OCI-LY3 (cell line): ENCODE results near the gene PIM3.

ENCODE experiments used
- H2AFZ ChIP-seq: fragments of 200-600, 300-600 bp; shearing (Covaris generic); 2 replicates; pipeline ENCODE4 v1.6.0; 2014; ENCODE audit warnings: antibody characterized with exemption, low read depth, low read length
- H3K27ac ChIP-seq: fragments of 200-600, 300-600 bp; sonication (generic); 2 replicates; pipeline ENCODE4 v1.5.1; 2014; ENCODE audit warnings: mild to moderate bottlenecking, low read length, moderate library complexity, mixed read lengths
- H3K27me3 ChIP-seq: fragments of 200-600, 300-600 bp; sonication (generic); 2 replicates; pipeline ENCODE4 v1.6.1; 2014; ENCODE audit warnings: low read depth, low read length, mixed read lengths
- H3K36me3 ChIP-seq: fragments of 200-600, 300-600 bp; sonication (generic); replicated peaks from 2 replicates; pipeline ENCODE3; 2014; ENCODE audit warnings: low read depth, low read length, mixed read lengths
- H3K4me1 ChIP-seq: fragments of 300-600, 200-600 bp; sonication (generic); 2 replicates; pipeline ENCODE4 v1.6.1; 2014; ENCODE audit warnings: low read length, mixed read lengths
- H3K4me2 ChIP-seq: fragments of 200-600, 300-600 bp; sonication (generic); 2 replicates; pipeline ENCODE4 v1.6.1; 2014; ENCODE audit warnings: low read length, mixed read lengths
- H3K4me3 ChIP-seq: fragments of 300-600, 200-600 bp; sonication (generic); 2 replicates; pipeline ENCODE4 v1.5.1; 2014; ENCODE audit warnings: antibody characterized with exemption, mild to moderate bottlenecking, low read length, moderate library complexity
- H3K79me2 ChIP-seq: fragments of 300-600, 200-600 bp; shearing (Covaris generic); 2 replicates; pipeline ENCODE4 v1.6.1; 2014; ENCODE audit warnings: mild to moderate bottlenecking, low read length, mixed read lengths
- H3K9ac ChIP-seq: fragments of 300-600, 200-600 bp; shearing (Covaris generic); 2 replicates; pipeline ENCODE4 v1.6.0; 2014; ENCODE audit warnings: mild to moderate bottlenecking, low read length, moderate library complexity
- H3K9me3 ChIP-seq: fragments of 200-600, 300-600 bp; shearing (Covaris generic); 2 replicates; pipeline ENCODE4 v1.6.1; 2014; ENCODE audit warnings: low read length, mixed read lengths; ENCODE audit not compliant: insufficient read depth
- H4K20me1 ChIP-seq: fragments of 200-600, 300-600 bp; sonication (generic); 2 replicates; pipeline ENCODE4 v1.6.1; 2016; ENCODE audit warnings: low read length, mixed read lengths; ENCODE audit not compliant: insufficient read depth
- CTCF ChIP-seq: fragments of 200-600, 300-600 bp; sonication (generic); IDR thresholded peaks from 2 replicates; pipeline ENCODE4 v1.5.1; 2014; ENCODE audit warnings: antibody characterized with exemption, low read length, low read depth
- EZH2phosphoT487 ChIP-seq: fragments of 200-600 bp; shearing (Covaris generic); IDR thresholded peaks from 2 replicates; pipeline ENCODE4 v1.6.1; 2018; ENCODE audit warnings: antibody characterized with exemption, mixed run types, low read depth

The PIM3 gene

DNA sequence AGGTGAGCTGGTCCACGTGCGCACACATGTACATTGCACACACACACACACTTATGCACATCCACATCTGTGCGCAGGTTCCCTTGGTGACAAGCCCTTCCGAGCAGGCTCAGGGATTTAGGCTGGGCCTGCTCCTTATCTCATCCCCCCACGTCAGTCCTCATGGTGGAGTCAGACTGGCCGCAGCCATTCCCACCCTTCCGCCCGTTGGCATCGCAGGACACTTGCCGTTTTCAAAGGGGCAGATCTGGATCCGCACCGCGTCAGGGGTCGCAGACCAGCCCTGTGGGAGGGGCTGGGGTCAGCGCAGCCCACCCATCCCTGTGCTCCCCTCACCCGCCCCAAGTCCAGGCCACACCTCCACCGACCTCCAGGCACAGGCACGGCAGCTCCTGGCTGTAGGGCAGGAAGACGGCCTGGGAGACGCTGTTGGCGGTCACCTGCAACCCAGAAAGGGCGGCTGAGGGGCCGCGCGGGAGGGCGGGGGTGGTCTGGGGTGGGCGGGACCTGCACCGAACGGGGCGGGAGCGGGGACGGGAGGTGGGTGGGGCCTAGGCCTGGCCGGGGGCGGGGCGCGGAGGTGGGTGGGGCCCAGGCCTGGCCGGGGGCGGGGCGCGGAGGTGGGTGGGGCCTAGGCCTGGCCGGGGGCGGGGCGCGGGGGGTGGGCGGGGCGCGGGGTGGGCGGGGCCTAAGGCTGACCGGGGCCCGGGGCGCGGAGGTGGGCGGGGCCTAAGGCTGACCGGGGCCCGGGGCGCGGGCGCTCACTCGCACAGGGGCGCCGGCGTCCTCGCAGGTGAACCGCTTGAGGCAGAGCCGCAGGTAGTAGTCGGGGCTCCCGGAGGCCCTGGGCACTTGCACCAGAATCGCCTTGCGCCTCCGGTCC is 38.7 kb downstream of the PIM3 start:
- no peak overlapping the region for H3K4me3 ChIP-seq
- no peak overlapping the region for H3K27ac ChIP-seq
- TF ChIP-seq CTCF (no peak), EZH2phosphoT487 (no peak)
- no peaks in the 10 kb centered on the region for H3K27me3 ChIP-seq
- H3K36me3 ChIP-seq: no peaks in the 10 kb centered on the region
- H3K4me2 ChIP-seq: no peak overlapping the region
- H4K20me1 ChIP-seq: no peaks in the 10 kb centered on the region
- no peak overlapping the region for H3K9ac ChIP-seq
- no peaks in the 10 kb centered on the region for H3K9me3 ChIP-seq
- H3K79me2 ChIP-seq: no peaks in the 10 kb centered on the region
- H2AFZ ChIP-seq: no peak overlapping the region
- no peaks in the 10 kb centered on the region for H3K4me1 ChIP-seq

DNA sequence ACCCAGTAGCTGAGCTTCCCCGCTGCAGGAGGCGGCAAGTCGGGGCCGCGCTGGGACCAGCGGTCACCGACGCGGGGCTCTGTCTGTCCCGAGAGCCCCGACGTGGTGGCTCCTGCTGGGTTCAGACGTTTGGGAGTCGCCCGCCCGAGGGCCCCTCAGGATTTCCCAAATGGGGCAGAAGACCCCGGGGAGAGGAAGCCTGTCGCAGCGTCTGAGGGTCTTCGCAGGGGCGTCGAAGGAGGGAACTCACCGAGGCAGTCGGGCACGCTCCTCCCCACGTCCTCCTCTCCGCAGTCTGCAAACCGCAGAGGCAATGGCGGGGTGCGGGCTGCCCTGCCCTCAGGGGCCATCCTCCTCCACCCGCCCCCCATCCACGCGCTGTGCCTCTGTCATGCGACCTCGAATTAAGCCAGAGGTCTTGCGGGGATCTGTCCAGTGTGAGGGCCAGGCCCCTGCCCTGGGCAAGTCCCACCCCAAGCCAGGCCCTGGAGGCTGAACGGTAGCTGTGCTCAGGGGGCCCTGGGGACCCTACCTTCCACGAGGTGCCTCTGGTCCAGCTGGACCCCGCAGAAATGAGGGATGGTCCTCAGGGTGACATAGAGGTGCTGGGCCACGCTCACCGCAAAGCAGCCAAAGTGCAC is 39.5 kb downstream of the PIM3 start:
- H3K79me2 ChIP-seq: no peaks in the 10 kb centered on the region
- H3K9ac ChIP-seq: no peak overlapping the region
- no peak for TF ChIP-seq CTCF
- TF ChIP-seq EZH2phosphoT487: no peak
- H3K9me3 ChIP-seq: no peaks in the 10 kb centered on the region
- no peak overlapping the region for H3K4me3 ChIP-seq
- H3K27ac ChIP-seq: no peak overlapping the region
- H3K4me2 ChIP-seq: no peak overlapping the region
- no peaks in the 10 kb centered on the region for H4K20me1 ChIP-seq
- H3K4me1 ChIP-seq: no peaks in the 10 kb centered on the region
- no peaks in the 10 kb centered on the region for H3K27me3 ChIP-seq
- H3K36me3 ChIP-seq: no peaks in the 10 kb centered on the region
- no peak overlapping the region for H2AFZ ChIP-seq

- Histone ChIP-seq H3K79me2 (no peaks in the 10 kb centered on the region), H4K20me1 (no peaks in the 10 kb centered on the region), H3K4me2 (no peak overlapping the region), H3K9ac (no peak overlapping the region), H3K27ac (no peak overlapping the region), H3K4me3 (no peak overlapping the region), H3K4me1 (no peaks in the 10 kb centered on the region), H3K27me3 (no peaks in the 10 kb centered on the region), H3K9me3 (no peaks in the 10 kb centered on the region), H2AFZ (no peak overlapping the region), H3K36me3 (no peaks in the 10 kb centered on the region)
- TF ChIP-seq EZH2phosphoT487: no peak
- TF ChIP-seq CTCF: no peak
Measured at GRCh38 chr22:50000587-50001387, 40.2 kb downstream of the PIM3 start.
